A673 (cell line): ENCODE results near the gene ARMCX1.

Experiments
- EZH2 ChIP-seq: fragments of 200-600 bp; sonication (generic); IDR thresholded peaks from 2 replicates; pipeline ENCODE4 v1.6.1; 2017; ENCODE audit warnings: borderline replicate concordance, low read depth, mild to moderate bottlenecking, mixed read lengths, antibody characterized with exemption, low read length; ENCODE audit not compliant: poor library complexity, severe bottlenecking
- TF ChIP-seq, protein P1 (sequence below): fragments of 300-800, 200-600 bp; sonication (generic); conservative IDR thresholded peaks from 2 replicates; pipeline ENCODE4 v1.5.1; 2017; ENCODE audit warnings: low read depth, mild to moderate bottlenecking, antibody characterized with exemption, low read length, moderate library complexity, mixed read lengths

- TF ChIP-seq, protein P1, sequence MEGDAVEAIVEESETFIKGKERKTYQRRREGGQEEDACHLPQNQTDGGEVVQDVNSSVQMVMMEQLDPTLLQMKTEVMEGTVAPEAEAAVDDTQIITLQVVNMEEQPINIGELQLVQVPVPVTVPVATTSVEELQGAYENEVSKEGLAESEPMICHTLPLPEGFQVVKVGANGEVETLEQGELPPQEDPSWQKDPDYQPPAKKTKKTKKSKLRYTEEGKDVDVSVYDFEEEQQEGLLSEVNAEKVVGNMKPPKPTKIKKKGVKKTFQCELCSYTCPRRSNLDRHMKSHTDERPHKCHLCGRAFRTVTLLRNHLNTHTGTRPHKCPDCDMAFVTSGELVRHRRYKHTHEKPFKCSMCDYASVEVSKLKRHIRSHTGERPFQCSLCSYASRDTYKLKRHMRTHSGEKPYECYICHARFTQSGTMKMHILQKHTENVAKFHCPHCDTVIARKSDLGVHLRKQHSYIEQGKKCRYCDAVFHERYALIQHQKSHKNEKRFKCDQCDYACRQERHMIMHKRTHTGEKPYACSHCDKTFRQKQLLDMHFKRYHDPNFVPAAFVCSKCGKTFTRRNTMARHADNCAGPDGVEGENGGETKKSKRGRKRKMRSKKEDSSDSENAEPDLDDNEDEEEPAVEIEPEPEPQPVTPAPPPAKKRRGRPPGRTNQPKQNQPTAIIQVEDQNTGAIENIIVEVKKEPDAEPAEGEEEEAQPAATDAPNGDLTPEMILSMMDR, result no peak
- no peak for TF ChIP-seq EZH2
Observed at GRCh38 chrX:101602077-101602476, 51.7 kb downstream of the ARMCX1 start.
